HEK293 (cell line): Measurements from ENCODE around the gene AGO3.

Source experiments
- BCL11A ChIP-seq: fragments of 450-650 bp; formaldehyde crosslinking; IDR thresholded peaks from 2 replicates; pipeline ENCODE4 v1.5.1; 2016; ENCODE audit warnings: low read depth, missing biosample characterization, missing genetic modification characterization
- GLI2 ChIP-seq: fragments of 450-650 bp; formaldehyde crosslinking; IDR thresholded peaks from 2 replicates; pipeline ENCODE4; 2017; ENCODE audit warnings: missing biosample characterization, missing genetic modification characterization, low read depth, borderline replicate concordance
- GLI4 ChIP-seq: fragments of 450-650 bp; formaldehyde crosslinking; IDR thresholded peaks from 2 replicates; pipeline ENCODE4 v1.5.1; 2016; ENCODE audit warnings: missing biosample characterization, missing genetic modification characterization
- KLF1 ChIP-seq: fragments of 450-650 bp; formaldehyde crosslinking; IDR thresholded peaks from 2 replicates; pipeline ENCODE4 v1.5.1; 2016; ENCODE audit warnings: missing biosample characterization, missing genetic modification characterization
- KLF16 ChIP-seq: fragments of 450-650 bp; formaldehyde crosslinking; IDR thresholded peaks from 2 replicates; pipeline ENCODE4 v1.5.1; 2017; ENCODE audit warnings: missing biosample characterization, missing genetic modification characterization
- OSR2 ChIP-seq: fragments of 450-650 bp; formaldehyde crosslinking; IDR thresholded peaks from 2 replicates; pipeline ENCODE4 v1.5.1; 2016; ENCODE audit warnings: missing biosample characterization, missing genetic modification characterization
- SCRT2 ChIP-seq: fragments of 450-650 bp; formaldehyde crosslinking; IDR thresholded peaks from 2 replicates; pipeline ENCODE4 v1.5.1; 2016; ENCODE audit warnings: missing biosample characterization, missing genetic modification characterization
- SETDB1 ChIP-seq: IDR thresholded peaks from one replicate; pipeline ENCODE4 v1.6.1; 2017; ENCODE audit warnings: mild to moderate bottlenecking, low read length, moderate library complexity, mixed read lengths; ENCODE audit not compliant: insufficient read length
- YY2 ChIP-seq: fragments of 450-650 bp; formaldehyde crosslinking; IDR thresholded peaks from 2 replicates; pipeline ENCODE4 v1.5.1; 2016; ENCODE audit warnings: missing biosample characterization, missing genetic modification characterization
- ZBTB48 ChIP-seq: fragments of 450-650 bp; formaldehyde crosslinking; IDR thresholded peaks from 2 replicates; pipeline ENCODE4 v1.5.1; 2016; ENCODE audit warnings: missing biosample characterization, missing genetic modification characterization
- ZBTB8A ChIP-seq: fragments of 450-650 bp; formaldehyde crosslinking; IDR thresholded peaks from 2 replicates; pipeline ENCODE4 v1.5.1; 2016; ENCODE audit warnings: missing biosample characterization, missing genetic modification characterization
- ZNF140 ChIP-seq: fragments of 450-650 bp; formaldehyde crosslinking; IDR thresholded peaks from 2 replicates; pipeline ENCODE4 v1.5.1; 2016; ENCODE audit warnings: missing biosample characterization, missing genetic modification characterization
- ZNF155 ChIP-seq: fragments of 450-650 bp; formaldehyde crosslinking; IDR thresholded peaks from 2 replicates; pipeline ENCODE4 v1.5.1; 2016; ENCODE audit warnings: missing biosample characterization, missing genetic modification characterization
- ZNF175 ChIP-seq: fragments of 450-650 bp; formaldehyde crosslinking; IDR thresholded peaks from 2 replicates; pipeline ENCODE4 v1.5.1; 2016; ENCODE audit warnings: missing biosample characterization, missing genetic modification characterization
- ZNF23 ChIP-seq: fragments of 450-650 bp; formaldehyde crosslinking; IDR thresholded peaks from 2 replicates; pipeline ENCODE4 v1.5.1; 2016; ENCODE audit warnings: missing biosample characterization, missing genetic modification characterization, borderline replicate concordance
- ZNF266 ChIP-seq: fragments of 450-650 bp; formaldehyde crosslinking; IDR thresholded peaks from 2 replicates; pipeline ENCODE4 v1.5.1; 2016; ENCODE audit warnings: missing biosample characterization, missing genetic modification characterization, low read depth
- ZNF324 ChIP-seq: fragments of 450-650 bp; formaldehyde crosslinking; IDR thresholded peaks from 2 replicates; pipeline ENCODE4 v1.5.1; 2016; ENCODE audit warnings: missing biosample characterization, missing genetic modification characterization
- ZNF366 ChIP-seq: fragments of 450-650 bp; formaldehyde crosslinking; conservative IDR thresholded peaks from 2 replicates; pipeline ENCODE4 v1.5.1; 2016; ENCODE audit warnings: missing biosample characterization, missing genetic modification characterization
- ZNF416 ChIP-seq: fragments of 450-650 bp; formaldehyde crosslinking; IDR thresholded peaks from 2 replicates; pipeline ENCODE4 v1.5.1; 2016; ENCODE audit warnings: missing biosample characterization, missing genetic modification characterization
- ZNF48 ChIP-seq: fragments of 450-650 bp; formaldehyde crosslinking; IDR thresholded peaks from 2 replicates; pipeline ENCODE4 v1.5.1; 2016; ENCODE audit warnings: missing biosample characterization, missing genetic modification characterization
- ZNF514 ChIP-seq: fragments of 450-650 bp; formaldehyde crosslinking; IDR thresholded peaks from 2 replicates; pipeline ENCODE4 v1.5.1; 2016; ENCODE audit warnings: missing biosample characterization, missing genetic modification characterization
- ZNF530 ChIP-seq: fragments of 450-650 bp; formaldehyde crosslinking; IDR thresholded peaks from 2 replicates; pipeline ENCODE4 v1.5.1; 2016; ENCODE audit warnings: low read depth, missing biosample characterization, missing genetic modification characterization
- ZNF561 ChIP-seq: fragments of 450-650 bp; IDR thresholded peaks from 2 replicates; pipeline ENCODE4 v1.5.1; 2018; ENCODE audit warnings: missing biosample characterization, missing genetic modification characterization, borderline replicate concordance
- ZNF596 ChIP-seq: fragments of 450-650 bp; IDR thresholded peaks from 2 replicates; pipeline ENCODE4 v1.5.0; 2018; ENCODE audit warnings: missing biosample characterization, mild to moderate bottlenecking, missing genetic modification characterization, moderate library complexity
- ZNF670 ChIP-seq: fragments of 450-650 bp; formaldehyde crosslinking; IDR thresholded peaks from 2 replicates; pipeline ENCODE4 v1.5.1; 2016; ENCODE audit warnings: missing biosample characterization, missing genetic modification characterization, low read depth
- ZNF677 ChIP-seq: fragments of 450-650 bp; IDR thresholded peaks from 2 replicates; pipeline ENCODE4 v1.5.0; 2018; ENCODE audit warnings: missing biosample characterization, mild to moderate bottlenecking, missing genetic modification characterization, moderate library complexity
- ZNF768 ChIP-seq: fragments of 450-650 bp; formaldehyde crosslinking; IDR thresholded peaks from 2 replicates; pipeline ENCODE4 v1.5.1; 2018; ENCODE audit warnings: missing biosample characterization, mild to moderate bottlenecking, missing genetic modification characterization
- ZNF776 ChIP-seq: fragments of 450-650 bp; formaldehyde crosslinking; IDR thresholded peaks from 2 replicates; pipeline ENCODE4 v1.5.0; 2017; ENCODE audit warnings: missing biosample characterization, missing genetic modification characterization, borderline replicate concordance
- ZSCAN16 ChIP-seq: fragments of 450-650 bp; formaldehyde crosslinking; IDR thresholded peaks from 2 replicates; pipeline ENCODE4 v1.5.1; 2016; ENCODE audit warnings: missing biosample characterization, missing genetic modification characterization
- TF ChIP-seq, protein P1 (sequence below): fragments of 450-650 bp; formaldehyde crosslinking; IDR thresholded peaks from 2 replicates; pipeline ENCODE4 v1.5.1; 2016; ENCODE audit warnings: missing biosample characterization, missing genetic modification characterization
- TF ChIP-seq, protein P2 (sequence below): fragments of 450-650 bp; formaldehyde crosslinking; IDR thresholded peaks from 2 replicates; pipeline ENCODE4 v1.5.1; 2016; ENCODE audit warnings: missing biosample characterization, missing genetic modification characterization
- TF ChIP-seq, protein P3 (sequence below): fragments of 450-650 bp; formaldehyde crosslinking; IDR thresholded peaks from 2 replicates; pipeline ENCODE4 v1.5.1; 2017; ENCODE audit warnings: missing biosample characterization, missing genetic modification characterization
- TF ChIP-seq, protein P4 (sequence below): fragments of 450-650 bp; formaldehyde crosslinking; IDR thresholded peaks from 2 replicates; pipeline ENCODE4 v1.5.1; 2016; ENCODE audit warnings: missing biosample characterization, missing genetic modification characterization, borderline replicate concordance

Gene AGO3

DNA sequence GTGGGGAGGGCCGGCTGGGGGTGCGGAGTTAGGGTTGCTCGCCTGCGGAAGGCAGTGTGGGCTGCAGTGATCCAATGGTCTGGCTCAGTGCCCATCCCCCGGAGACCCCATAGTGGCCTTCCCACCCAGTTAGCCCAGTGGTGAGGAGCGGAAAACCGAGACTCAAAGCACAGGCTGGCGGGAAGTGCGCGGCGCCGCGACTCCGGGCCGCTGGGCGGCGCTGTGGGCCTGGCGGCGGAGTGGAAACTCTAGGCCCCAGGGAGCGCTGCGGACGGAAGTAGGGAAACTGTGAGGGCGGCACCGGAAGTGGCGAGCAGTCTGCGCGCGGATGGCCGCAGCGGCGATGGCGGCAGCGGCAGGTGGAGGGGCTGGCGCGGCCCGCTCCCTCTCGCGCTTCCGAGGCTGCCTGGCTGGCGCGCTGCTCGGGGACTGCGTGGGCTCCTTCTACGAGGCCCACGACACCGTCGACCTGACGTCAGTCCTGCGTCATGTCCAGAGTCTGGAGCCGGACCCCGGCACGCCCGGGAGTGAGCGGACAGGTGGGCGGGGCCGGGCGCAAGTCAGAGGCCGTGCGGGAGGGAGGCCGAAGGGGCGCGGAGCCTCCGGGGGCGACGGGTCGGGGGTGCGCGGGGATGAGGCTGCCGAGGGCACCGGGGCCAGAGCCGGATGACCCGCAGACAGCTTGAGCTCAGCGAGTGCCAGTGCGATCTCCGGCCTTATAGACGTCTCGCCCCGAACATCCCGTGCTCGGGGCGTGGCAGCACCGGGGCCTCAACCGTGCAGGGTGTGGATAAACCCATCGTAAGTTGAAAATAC, 157.9 kb downstream of the AGO3 start, which contains the start of gene ADPRS (continued):
- 0 out of 2 replicates have a peak, but pooled peaks have one; percentile 40 for TF ChIP-seq BCL11A
- TF ChIP-seq ZNF48, result no peak
- no peak for TF ChIP-seq ZNF670 (tag by site-specific recombination)
- TF ChIP-seq, protein P1, sequence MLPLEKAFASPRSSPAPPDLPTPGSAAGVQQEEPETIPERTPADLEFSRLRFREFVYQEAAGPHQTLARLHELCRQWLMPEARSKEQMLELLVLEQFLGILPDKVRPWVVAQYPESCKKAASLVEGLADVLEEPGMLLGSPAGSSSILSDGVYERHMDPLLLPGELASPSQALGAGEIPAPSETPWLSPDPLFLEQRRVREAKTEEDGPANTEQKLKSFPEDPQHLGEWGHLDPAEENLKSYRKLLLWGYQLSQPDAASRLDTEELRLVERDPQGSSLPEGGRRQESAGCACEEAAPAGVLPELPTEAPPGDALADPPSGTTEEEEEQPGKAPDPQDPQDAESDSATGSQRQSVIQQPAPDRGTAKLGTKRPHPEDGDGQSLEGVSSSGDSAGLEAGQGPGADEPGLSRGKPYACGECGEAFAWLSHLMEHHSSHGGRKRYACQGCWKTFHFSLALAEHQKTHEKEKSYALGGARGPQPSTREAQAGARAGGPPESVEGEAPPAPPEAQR (tag by site-specific recombination), result peak; percentile 87
- peak; percentile 96 for TF ChIP-seq KLF16 (tag by site-specific recombination)
- no peak for TF ChIP-seq ZNF155 (tag by site-specific recombination)
- peak; percentile 99 for TF ChIP-seq SCRT2 (tag by site-specific recombination)
- peak; percentile 92 for TF ChIP-seq ZBTB48 (tag by site-specific recombination)
- no peak for TF ChIP-seq ZNF776 (tag by site-specific recombination)
- TF ChIP-seq, protein P2, sequence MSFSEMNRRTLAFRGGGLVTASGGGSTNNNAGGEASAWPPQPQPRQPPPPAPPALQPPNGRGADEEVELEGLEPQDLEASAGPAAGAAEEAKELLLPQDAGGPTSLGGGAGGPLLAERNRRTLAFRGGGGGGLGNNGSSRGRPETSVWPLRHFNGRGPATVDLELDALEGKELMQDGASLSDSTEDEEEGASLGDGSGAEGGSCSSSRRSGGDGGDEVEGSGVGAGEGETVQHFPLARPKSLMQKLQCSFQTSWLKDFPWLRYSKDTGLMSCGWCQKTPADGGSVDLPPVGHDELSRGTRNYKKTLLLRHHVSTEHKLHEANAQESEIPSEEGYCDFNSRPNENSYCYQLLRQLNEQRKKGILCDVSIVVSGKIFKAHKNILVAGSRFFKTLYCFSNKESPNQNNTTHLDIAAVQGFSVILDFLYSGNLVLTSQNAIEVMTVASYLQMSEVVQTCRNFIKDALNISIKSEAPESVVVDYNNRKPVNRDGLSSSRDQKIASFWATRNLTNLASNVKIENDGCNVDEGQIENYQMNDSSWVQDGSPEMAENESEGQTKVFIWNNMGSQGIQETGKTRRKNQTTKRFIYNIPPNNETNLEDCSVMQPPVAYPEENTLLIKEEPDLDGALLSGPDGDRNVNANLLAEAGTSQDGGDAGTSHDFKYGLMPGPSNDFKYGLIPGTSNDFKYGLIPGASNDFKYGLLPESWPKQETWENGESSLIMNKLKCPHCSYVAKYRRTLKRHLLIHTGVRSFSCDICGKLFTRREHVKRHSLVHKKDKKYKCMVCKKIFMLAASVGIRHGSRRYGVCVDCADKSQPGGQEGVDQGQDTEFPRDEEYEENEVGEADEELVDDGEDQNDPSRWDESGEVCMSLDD (tag by site-specific recombination), result no peak; the same call in 1 of the 2 replicates
- peak; percentile 37 for TF ChIP-seq ZSCAN16 (tag by site-specific recombination)
- TF ChIP-seq, protein P3, sequence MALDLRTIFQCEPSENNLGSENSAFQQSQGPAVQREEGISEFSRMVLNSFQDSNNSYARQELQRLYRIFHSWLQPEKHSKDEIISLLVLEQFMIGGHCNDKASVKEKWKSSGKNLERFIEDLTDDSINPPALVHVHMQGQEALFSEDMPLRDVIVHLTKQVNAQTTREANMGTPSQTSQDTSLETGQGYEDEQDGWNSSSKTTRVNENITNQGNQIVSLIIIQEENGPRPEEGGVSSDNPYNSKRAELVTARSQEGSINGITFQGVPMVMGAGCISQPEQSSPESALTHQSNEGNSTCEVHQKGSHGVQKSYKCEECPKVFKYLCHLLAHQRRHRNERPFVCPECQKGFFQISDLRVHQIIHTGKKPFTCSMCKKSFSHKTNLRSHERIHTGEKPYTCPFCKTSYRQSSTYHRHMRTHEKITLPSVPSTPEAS (tag by site-specific recombination), result peak; percentile 22; the same call in 1 of the 2 replicates
- no peak for TF ChIP-seq ZNF596
- TF ChIP-seq, protein P4, sequence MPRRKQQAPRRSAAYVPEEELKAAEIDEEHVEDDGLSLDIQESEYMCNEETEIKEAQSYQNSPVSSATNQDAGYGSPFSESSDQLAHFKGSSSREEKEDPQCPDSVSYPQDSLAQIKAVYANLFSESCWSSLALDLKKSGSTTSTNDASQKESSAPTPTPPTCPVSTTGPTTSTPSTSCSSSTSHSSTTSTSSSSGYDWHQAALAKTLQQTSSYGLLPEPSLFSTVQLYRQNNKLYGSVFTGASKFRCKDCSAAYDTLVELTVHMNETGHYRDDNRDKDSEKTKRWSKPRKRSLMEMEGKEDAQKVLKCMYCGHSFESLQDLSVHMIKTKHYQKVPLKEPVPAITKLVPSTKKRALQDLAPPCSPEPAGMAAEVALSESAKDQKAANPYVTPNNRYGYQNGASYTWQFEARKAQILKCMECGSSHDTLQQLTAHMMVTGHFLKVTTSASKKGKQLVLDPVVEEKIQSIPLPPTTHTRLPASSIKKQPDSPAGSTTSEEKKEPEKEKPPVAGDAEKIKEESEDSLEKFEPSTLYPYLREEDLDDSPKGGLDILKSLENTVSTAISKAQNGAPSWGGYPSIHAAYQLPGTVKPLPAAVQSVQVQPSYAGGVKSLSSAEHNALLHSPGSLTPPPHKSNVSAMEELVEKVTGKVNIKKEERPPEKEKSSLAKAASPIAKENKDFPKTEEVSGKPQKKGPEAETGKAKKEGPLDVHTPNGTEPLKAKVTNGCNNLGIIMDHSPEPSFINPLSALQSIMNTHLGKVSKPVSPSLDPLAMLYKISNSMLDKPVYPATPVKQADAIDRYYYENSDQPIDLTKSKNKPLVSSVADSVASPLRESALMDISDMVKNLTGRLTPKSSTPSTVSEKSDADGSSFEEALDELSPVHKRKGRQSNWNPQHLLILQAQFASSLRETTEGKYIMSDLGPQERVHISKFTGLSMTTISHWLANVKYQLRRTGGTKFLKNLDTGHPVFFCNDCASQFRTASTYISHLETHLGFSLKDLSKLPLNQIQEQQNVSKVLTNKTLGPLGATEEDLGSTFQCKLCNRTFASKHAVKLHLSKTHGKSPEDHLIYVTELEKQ, result peak; percentile 28; the same call in 1 of the 2 replicates
- TF ChIP-seq ZNF561 (tag by site-specific recombination), result peak; percentile 98
- TF ChIP-seq ZNF23 (tag by site-specific recombination), result no peak
- TF ChIP-seq ZNF140 (tag by site-specific recombination), result no peak
- no peak for TF ChIP-seq GLI2
- peak; percentile 67 for TF ChIP-seq ZBTB8A (tag by site-specific recombination)
- no peak for TF ChIP-seq ZNF416
- TF ChIP-seq SETDB1, result no peak
- TF ChIP-seq ZNF175 (tag by site-specific recombination), result no peak
- TF ChIP-seq ZNF530 (tag by site-specific recombination), result no peak
- TF ChIP-seq YY2 (tag by site-specific recombination), result peak; percentile 99
- no peak for TF ChIP-seq ZNF514 (tag by site-specific recombination)
- no peak for TF ChIP-seq ZNF366
- no peak; the same call in 1 of the 2 replicates for TF ChIP-seq ZNF768
- no peak for TF ChIP-seq ZNF266 (tag by site-specific recombination)
- peak; percentile 82; the same call in 1 of the 2 replicates for TF ChIP-seq GLI4 (tag by site-specific recombination)
- TF ChIP-seq OSR2 (tag by site-specific recombination), result peak; percentile 21; the same call in 1 of the 2 replicates
- TF ChIP-seq ZNF677 (tag by site-specific recombination), result no peak
- TF ChIP-seq KLF1 (tag by site-specific recombination), result peak; percentile 87
- peak; percentile 96 for TF ChIP-seq ZNF324 (tag by site-specific recombination)
